Epithelial cell of prostate (primary cell): Measurements from ENCODE around the gene PRR19.
A peak's percentile ranks its signal among the peaks of the same experiment; 100 is the strongest.
"Not testable (repeated sequence)": the region's sequence is repeated elsewhere in the genome, so short reads cannot be mapped to it uniquely, and the experiment has no call there.

Experiments used
- DNase-seq: peaks from one replicate; pipeline ENCODE4 v3.0.0-alpha.2; 2011; ENCODE audit warnings: low read depth, low spot score
- H3K27ac ChIP-seq: fragments of 450-650 bp; 2 replicates; pipeline ENCODE4 v1.5.1; 2017; ENCODE audit warnings: mild to moderate bottlenecking

Gene PRR19

GRCh38 chr19:42301646-42302203 lies at the start of gene PRR19:
PRR19 (plus strand) TSS chr19:42302132; CDS start chr19:42309585, 7,453 bp downstream.
- H3K27ac ChIP-seq: peak within 1 kb of the TSS; percentile 18
- DNase-seq: no peak

GRCh38 chr19:42252365-42253244 lies 49.3 kb upstream of the PRR19 start:
- DNase-seq: no peak
- H3K27ac ChIP-seq: peak overlapping the region; percentile 93

GRCh38 chr19:42253245-42254088 lies 48.5 kb upstream of the PRR19 start:
- no peak for DNase-seq
- peak overlapping the region; percentile 93 for H3K27ac ChIP-seq

GRCh38 chr19:42254089-42254849 lies 47.7 kb upstream of the PRR19 start:
- H3K27ac ChIP-seq: peak overlapping the region; percentile 93
- DNase-seq: no peak

- DNase-seq: no peak
- H3K27ac ChIP-seq: peak within 1 kb of the TSS; percentile 93
Observed at GRCh38 chr19:42254850-42255765, 46.8 kb upstream of the PRR19 start, which contains the start of gene ERF. ERF (minus strand) TSS chr19:42255128; CDS start chr19:42254999, 129 bp downstream.

GRCh38 chr19:42255766-42256745 lies 45.9 kb upstream of the PRR19 start:
- DNase-seq: no peak
- H3K27ac ChIP-seq: peak overlapping the region; percentile 93

GRCh38 chr19:42257842-42258241 lies 44.1 kb upstream of the PRR19 start:
- not testable (repeated sequence) for H3K27ac ChIP-seq, DNase-seq

- H3K27ac ChIP-seq: no peak overlapping the region
- DNase-seq: no peak
Observed at GRCh38 chr19:42261763-42262162, 40.2 kb upstream of the PRR19 start.

- not testable (repeated sequence) for DNase-seq, H3K27ac ChIP-seq
Observed at GRCh38 chr19:42266105-42266504, 35.8 kb upstream of the PRR19 start.

- not testable (repeated sequence) for DNase-seq, H3K27ac ChIP-seq
Observed at GRCh38 chr19:42266928-42267603, 34.9 kb upstream of the PRR19 start.

- DNase-seq: no peak
- H3K27ac ChIP-seq: peak overlapping the region; percentile 99
Observed at GRCh38 chr19:42267644-42268141, 34.2 kb upstream of the PRR19 start.

- DNase-seq: peak; percentile 95
- peak overlapping the region; percentile 99 for H3K27ac ChIP-seq
Observed at GRCh38 chr19:42268142-42268703, 33.7 kb upstream of the PRR19 start.

- DNase-seq: peak; percentile 100
- H3K27ac ChIP-seq: peak within 1 kb of the TSS; percentile 99
Observed at GRCh38 chr19:42268704-42269477, 33.0 kb upstream of the PRR19 start, which contains the start of gene CIC. CIC (plus strand) TSS chr19:42269252; CDS start chr19:42271784, 2,532 bp downstream.

GRCh38 chr19:42269478-42270345 lies 32.2 kb upstream of the PRR19 start:
- DNase-seq: no peak
- H3K27ac ChIP-seq: peak overlapping the region; percentile 99
